Measurements from ENCODE around the gene LAMTOR1.

GRCh38 chr11:72048766-72049460 is 54.2 kb downstream of the LAMTOR1 start:
- TF ChIP-seq, protein P1, sequence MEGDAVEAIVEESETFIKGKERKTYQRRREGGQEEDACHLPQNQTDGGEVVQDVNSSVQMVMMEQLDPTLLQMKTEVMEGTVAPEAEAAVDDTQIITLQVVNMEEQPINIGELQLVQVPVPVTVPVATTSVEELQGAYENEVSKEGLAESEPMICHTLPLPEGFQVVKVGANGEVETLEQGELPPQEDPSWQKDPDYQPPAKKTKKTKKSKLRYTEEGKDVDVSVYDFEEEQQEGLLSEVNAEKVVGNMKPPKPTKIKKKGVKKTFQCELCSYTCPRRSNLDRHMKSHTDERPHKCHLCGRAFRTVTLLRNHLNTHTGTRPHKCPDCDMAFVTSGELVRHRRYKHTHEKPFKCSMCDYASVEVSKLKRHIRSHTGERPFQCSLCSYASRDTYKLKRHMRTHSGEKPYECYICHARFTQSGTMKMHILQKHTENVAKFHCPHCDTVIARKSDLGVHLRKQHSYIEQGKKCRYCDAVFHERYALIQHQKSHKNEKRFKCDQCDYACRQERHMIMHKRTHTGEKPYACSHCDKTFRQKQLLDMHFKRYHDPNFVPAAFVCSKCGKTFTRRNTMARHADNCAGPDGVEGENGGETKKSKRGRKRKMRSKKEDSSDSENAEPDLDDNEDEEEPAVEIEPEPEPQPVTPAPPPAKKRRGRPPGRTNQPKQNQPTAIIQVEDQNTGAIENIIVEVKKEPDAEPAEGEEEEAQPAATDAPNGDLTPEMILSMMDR (IDR thresholded peaks at IDR 0.05) = no peak
- TF ChIP-seq POLR2A (IDR thresholded peaks at IDR 0.05) = no peak

Data from body of pancreas (tissue), 4 donors.